Measurements from ENCODE around the gene TP53I11. TPM values are rescaled to one million over a fixed set of nuclear protein-coding genes. Genes with fewer than 3 reads are reported as not detected.

Gene TP53I11
- total RNA-seq, 4 donors from 2014 or later: 24.7 to 107 (median 46.3) TPM

- no peak for TF ChIP-seq CTCF (IDR thresholded peaks at IDR 0.05; ENCODE audit: low read depth)
These were observed 20.5 kb upstream of the TP53I11 start for GRCh38 chr11:44971185-44971584.

- TF ChIP-seq CTCF (IDR thresholded peaks at IDR 0.05; ENCODE audit: low read depth): no peak
These were observed 19.6 kb upstream of the TP53I11 start for GRCh38 chr11:44970293-44970692.

- TF ChIP-seq CTCF (IDR thresholded peaks at IDR 0.05; ENCODE audit: low read depth): no peak
These were observed 19.1 kb upstream of the TP53I11 start for GRCh38 chr11:44969651-44970252.

GRCh38 chr11:44968510-44968909, 17.8 kb upstream of the TP53I11 start:
- TF ChIP-seq CTCF (IDR thresholded peaks at IDR 0.05; ENCODE audit: low read depth): no peak

- TF ChIP-seq CTCF (IDR thresholded peaks at IDR 0.05; ENCODE audit: low read depth): no peak
These were observed 17.3 kb upstream of the TP53I11 start for GRCh38 chr11:44967930-44968496.

GRCh38 chr11:44966694-44967093, 16.0 kb upstream of the TP53I11 start:
- no peak for TF ChIP-seq CTCF (IDR thresholded peaks at IDR 0.05; ENCODE audit: low read depth)

GRCh38 chr11:44964526-44965209, 14.0 kb upstream of the TP53I11 start:
- no peak for TF ChIP-seq CTCF (IDR thresholded peaks at IDR 0.05; ENCODE audit: low read depth)
